Stimulated activated CD8-positive, alpha-beta memory T cell treated with anti-CD3 and anti-CD28 coated beads, Interleukin-12 subunit alpha, Interleukin-12 subunit beta, amount 100 ng/mL, for 4 hours (primary cell): ENCODE measurements around the gene C15orf61.

Source experiments
- DNase-seq: peaks from one replicate; pipeline ENCODE4 v3.0.0-alpha.2; 2020; ENCODE audit warnings: low read depth

Gene C15orf61

GRCh38 chr15:67512933-67513714, 7.8 kb upstream of the C15orf61 start:
- no peak for DNase-seq

DNA sequence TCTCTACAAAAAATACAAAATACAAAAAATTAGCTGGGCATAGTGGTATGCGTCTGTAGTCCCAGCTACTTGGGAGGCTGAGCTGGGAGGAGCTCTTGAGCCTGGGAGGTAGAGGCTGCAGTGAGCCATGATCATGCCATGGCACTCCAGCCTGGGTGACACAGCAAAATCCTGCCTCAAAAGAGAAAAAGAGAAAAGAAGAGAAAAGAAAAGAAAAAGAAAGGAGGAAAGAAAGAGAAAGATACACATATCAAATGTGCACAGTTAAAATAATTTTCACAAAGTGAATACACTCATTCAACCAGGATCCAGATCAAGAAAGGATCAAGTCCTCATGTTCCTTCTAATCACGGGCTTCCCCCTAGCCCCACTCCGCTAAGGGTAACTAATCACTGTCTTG, 5.8 kb upstream of the C15orf61 start:
- no peak for DNase-seq

- DNase-seq = no peak
These were observed 5.4 kb upstream of the C15orf61 start for GRCh38 chr15:67515557-67515956.

DNA sequence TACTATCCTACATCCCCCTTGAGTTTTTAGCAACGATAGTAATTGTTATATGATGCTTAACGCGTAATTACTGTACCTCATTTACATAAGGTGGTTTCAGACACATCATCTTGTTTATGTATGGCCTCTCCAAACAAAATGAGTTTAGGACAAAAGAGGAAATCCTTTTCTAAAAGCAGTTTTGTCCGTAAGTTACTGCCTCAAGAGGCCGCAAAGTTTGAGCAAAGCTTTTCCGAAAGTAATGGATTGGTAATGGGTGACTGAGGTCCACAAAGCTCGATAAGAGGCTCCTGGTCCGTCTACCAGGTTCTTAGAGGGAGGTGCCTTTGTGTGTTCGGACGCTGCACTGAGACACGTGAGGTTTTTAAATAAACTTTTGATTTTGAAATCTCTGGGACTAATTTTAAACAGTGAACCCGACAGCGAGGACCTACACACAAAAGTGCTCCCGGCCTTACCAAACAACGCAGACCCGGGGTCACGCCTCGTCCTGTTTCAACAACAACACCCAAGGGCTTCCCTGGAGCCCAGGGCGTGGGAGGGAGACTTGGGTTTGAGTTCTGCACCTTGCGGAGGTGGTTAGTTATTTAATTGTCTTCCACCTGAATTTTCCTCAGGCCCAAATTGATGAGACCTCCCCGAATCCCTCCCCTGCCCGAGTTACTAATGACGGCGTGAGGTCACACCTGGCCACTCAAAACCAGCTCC, 456 bp upstream of the C15orf61 start:
- DNase-seq = no peak

GRCh38 chr15:67521783-67522568, 1.0 kb downstream of the C15orf61 start:
- no peak for DNase-seq

DNA sequence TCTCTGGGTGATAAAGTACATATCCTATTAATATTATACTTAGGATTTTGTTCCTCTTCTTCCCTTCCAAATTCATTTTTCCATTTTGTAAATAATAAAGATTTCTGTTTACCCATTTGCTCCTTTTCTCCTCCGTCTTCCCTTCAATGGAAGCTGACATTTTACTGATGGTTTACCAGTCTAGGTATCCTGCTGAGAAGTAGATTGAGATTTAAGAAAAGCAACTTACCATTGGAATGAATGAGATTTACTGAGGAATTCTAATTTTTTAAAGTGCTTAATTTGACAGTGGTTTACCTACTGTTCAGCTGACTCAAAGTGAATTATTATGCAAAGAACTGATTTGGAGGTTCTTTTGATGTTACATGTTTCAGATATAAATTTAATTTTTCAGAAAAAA, 2.4 kb downstream of the C15orf61 start:
- no peak for DNase-seq

GRCh38 chr15:67524235-67524634, 3.3 kb downstream of the C15orf61 start:
- DNase-seq = no peak

DNA sequence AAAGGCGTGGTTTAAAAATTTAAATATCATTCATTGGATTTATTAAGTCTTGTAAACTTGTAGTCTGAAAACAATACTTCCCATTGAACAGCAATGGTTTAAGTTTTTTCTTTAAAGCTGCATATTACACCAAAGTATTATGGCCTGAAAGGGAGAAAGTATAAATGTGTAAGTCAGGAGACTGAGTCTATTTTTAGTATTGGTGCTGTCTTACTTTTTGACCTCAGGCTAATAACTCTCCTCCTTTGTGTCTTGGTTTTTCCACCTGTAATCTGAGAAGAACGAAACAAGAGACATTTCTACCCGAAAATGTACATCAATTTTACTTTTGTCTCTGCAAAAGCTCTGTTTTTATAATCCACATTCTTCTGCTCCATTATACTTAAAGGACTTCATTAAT, 7.6 kb downstream of the C15orf61 start:
- no peak for DNase-seq

- no peak for DNase-seq
These were observed 10.5 kb downstream of the C15orf61 start for GRCh38 chr15:67531379-67531914.

GRCh38 chr15:67533873-67534272, 12.9 kb downstream of the C15orf61 start:
- no peak for DNase-seq

DNA sequence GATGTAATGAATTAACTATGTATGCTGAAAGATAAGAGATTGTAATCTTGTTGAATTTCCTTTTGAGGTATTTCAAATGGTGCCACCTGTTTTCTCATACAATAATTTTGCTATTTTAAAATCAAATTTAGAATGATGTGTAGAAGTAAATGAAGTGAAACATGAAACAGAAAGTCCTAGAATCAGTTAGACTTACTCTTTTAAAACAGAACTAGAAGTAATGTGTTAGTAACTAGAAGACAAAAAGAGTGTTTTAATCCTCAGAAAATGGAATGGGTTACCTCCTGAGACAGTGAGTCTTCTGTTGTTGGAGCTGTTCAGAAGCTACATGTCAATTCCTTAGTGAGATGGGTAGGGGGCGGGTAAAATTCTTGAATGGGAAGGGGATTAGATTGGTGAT, 13.4 kb downstream of the C15orf61 start:
- no peak for DNase-seq

DNA sequence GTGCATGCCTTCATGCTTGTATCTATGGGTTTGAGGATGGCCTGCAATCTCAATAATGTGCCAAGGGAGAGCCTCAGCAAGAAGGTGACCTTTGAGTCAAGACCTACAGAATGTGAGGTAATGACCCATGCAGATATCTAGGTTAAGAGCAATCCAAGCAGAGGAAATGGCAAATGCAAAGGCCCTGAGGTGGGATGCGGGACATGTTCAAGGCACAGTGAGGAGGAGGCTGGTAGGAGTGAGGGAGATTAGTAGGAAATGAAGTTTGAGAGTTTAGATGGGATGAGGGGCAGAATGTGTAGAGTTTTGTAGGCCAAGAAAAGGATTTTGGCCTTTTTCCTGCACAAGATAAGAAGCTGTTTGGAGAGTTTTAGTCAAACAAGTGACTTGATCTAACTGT, 16.8 kb downstream of the C15orf61 start:
- DNase-seq = no peak

GRCh38 chr15:67542420-67543347, 21.8 kb downstream of the C15orf61 start, which contains the start of gene MAP2K5:
Gene MAP2K5, plus strand, starts transcription at chr15:67542703. Its CDS starts 633 bp downstream, at chr15:67543336.
- peak; percentile 72 for DNase-seq

GRCh38 chr15:67543348-67543718, 22.4 kb downstream of the C15orf61 start:
- no peak for DNase-seq

GRCh38 chr15:67544475-67544874, 23.5 kb downstream of the C15orf61 start:
- no peak for DNase-seq

DNA sequence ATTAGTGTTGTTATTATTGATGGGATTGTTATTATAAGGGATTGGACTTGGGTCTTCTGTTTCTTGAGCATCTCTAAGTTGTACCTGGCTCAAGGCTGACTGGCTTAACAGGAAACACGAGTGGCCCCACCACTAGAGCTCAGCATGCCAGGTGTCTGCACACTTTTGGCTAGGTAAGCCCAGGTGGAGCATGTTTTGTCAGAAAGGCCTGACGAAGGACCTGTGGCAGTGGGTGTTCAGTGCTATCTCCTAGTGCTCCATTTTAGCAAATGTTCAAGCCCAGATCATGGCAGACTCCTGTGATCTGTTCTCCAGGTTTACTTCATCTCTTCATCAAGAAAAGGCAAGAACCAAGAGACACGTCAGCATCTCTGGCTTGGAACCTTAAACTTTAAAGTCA, 24.9 kb downstream of the C15orf61 start:
- DNase-seq = no peak

GRCh38 chr15:67547064-67547463, 26.1 kb downstream of the C15orf61 start:
- no peak for DNase-seq

DNA sequence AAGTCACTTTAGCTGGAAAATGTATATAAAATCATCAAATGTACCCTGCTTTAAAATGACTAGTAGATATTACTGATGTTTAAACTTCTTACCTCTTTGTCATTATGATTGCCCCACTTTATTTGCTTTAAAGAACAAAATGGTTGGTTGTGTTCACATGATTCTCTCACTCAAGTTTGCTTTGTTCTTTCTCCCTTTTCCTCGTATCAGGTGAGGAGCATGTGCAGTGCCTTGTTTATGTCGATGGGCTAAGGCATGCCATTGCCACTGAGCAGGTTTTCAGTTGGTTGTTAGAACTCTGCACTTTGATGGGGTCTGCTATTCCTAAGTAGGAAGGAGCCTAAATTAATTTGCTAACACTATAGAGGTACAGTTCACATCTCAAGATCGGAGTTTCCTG, 26.9 kb downstream of the C15orf61 start:
- no peak for DNase-seq

GRCh38 chr15:67548236-67548852, 27.4 kb downstream of the C15orf61 start:
- no peak for DNase-seq

DNA sequence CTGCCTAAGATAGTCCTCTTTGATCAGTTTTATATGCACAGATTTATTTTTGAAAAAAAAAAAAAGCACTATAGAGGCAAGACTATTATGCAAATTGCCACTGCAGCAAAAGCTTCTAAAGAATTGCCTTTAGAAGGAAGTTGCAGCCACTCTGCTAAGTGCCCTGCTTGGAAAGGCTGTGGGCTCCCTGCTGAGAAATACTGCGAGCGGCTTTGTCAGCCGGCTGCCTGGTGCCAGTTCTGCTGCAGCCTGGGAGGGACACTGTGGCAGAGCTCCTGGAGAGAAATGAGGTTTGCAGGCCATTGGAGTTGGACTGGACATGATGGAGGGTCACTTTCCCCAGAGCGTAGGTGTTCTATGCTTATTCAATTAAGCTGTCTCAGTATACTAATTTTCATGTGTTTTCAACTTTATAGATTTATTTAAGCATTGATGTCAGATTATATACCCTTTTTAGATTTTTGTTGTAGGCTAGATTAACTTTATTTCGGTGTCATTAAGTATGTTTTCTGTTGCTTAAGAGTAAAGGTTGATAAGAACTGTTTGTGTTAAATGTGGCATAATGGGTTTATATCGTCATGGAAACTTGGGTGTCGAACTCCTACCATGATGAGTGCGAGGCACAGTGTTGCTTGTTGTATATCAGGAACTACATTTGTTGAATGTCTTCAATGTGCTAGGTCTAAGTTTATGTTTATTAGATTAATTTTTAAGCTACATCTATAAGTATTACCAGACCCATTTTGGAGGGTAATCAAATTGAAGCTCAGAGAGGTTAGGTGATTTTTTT, 28.1 kb downstream of the C15orf61 start:
- DNase-seq = no peak
